Ovary (tissue), 3 donors: ENCODE results near the gene EPHB1.

ENCODE experiments used
- EP300 ChIP-seq: sonication (generic); formaldehyde crosslinking; IDR thresholded peaks from one replicate; pipeline ENCODE4 v1.6.1; 2017; ENCODE audit warnings: antibody characterized with exemption
- POLR2A ChIP-seq: fragments of 450-650 bp; IDR thresholded peaks from one replicate; pipeline ENCODE4 v1.6.1; 2017; ENCODE audit warnings: antibody characterized with exemption, mild to moderate bottlenecking, moderate library complexity
- TF ChIP-seq, protein P1 (sequence below), 3 donors: fragments of 450-650 bp in 2 of 3; fragments of 200-600 bp in 1 of 3; IDR thresholded peaks; one replicate each; pipeline versions ENCODE4 v1.5.1 to v1.8.0; 2016 to 2022; ENCODE audit warnings: antibody characterized with exemption in 3 of 3, mild to moderate bottlenecking in 1 of 3
- donor health status: DM: no; HTN: no; CAD: no.

DNA sequence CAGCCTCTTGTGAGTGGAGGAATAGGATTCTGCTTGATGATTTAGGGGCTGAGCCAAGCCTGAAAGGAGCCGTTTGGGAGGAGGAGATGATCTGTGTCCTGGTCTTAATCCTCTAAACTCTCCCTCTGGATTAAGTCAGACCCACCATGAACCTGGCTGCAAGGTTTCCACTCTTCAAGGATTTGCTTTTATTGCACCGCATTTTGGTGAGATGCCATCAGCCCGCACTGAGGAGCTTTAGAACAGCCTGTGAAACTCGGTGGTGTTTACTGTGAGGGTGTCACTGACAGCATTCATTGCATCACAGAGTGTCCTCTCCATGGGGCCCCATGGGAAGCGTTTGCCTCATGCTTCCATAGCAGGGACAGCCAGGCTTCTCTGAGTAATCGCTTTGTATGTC, 59.2 kb downstream of the EPHB1 start:
- TF ChIP-seq POLR2A (no peak), EP300 (no peak)
- TF ChIP-seq, protein P1, sequence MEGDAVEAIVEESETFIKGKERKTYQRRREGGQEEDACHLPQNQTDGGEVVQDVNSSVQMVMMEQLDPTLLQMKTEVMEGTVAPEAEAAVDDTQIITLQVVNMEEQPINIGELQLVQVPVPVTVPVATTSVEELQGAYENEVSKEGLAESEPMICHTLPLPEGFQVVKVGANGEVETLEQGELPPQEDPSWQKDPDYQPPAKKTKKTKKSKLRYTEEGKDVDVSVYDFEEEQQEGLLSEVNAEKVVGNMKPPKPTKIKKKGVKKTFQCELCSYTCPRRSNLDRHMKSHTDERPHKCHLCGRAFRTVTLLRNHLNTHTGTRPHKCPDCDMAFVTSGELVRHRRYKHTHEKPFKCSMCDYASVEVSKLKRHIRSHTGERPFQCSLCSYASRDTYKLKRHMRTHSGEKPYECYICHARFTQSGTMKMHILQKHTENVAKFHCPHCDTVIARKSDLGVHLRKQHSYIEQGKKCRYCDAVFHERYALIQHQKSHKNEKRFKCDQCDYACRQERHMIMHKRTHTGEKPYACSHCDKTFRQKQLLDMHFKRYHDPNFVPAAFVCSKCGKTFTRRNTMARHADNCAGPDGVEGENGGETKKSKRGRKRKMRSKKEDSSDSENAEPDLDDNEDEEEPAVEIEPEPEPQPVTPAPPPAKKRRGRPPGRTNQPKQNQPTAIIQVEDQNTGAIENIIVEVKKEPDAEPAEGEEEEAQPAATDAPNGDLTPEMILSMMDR (IDR thresholded peaks at IDR 0.05): no peak
